HEK293T (cell line): ENCODE data around the gene FAM120A.

ENCODE experiments used
- ARNT ChIP-seq: fragments of 450-650 bp; IDR thresholded peaks from 2 replicates; pipeline ENCODE4 v1.6.1; 2017; ENCODE audit warnings: mild to moderate bottlenecking
- BHLHE40 ChIP-seq: fragments of 450-650 bp; IDR thresholded peaks from 2 replicates; pipeline ENCODE4 v1.6.1; 2016; ENCODE audit warnings: mild to moderate bottlenecking, moderate library complexity, borderline replicate concordance
- CTBP1 ChIP-seq: fragments of 450-650 bp; IDR thresholded peaks from 2 replicates; pipeline ENCODE4 v1.6.1; 2016; ENCODE audit warnings: borderline replicate concordance
- ELF4 ChIP-seq: fragments of 450-650 bp; IDR thresholded peaks from 2 replicates; pipeline ENCODE4 v1.6.1; 2017; ENCODE audit warnings: antibody characterized with exemption
- FOXA1 ChIP-seq: fragments of 450-650 bp; IDR thresholded peaks from 2 replicates; pipeline ENCODE4 v1.6.1; 2016; ENCODE audit warnings: mild to moderate bottlenecking
- FOXK2 ChIP-seq: fragments of 450-650 bp; IDR thresholded peaks from 2 replicates; pipeline ENCODE4 v1.6.1; 2016; ENCODE audit warnings: mild to moderate bottlenecking
- FOXM1 ChIP-seq: fragments of 450-650 bp; IDR thresholded peaks from 2 replicates; pipeline ENCODE4 v1.6.1; 2017; ENCODE audit warnings: mild to moderate bottlenecking, borderline replicate concordance
- HDGF ChIP-seq: fragments of 450-650 bp; IDR thresholded peaks from 2 replicates; pipeline ENCODE4 v1.6.1; 2017; ENCODE audit warnings: antibody characterized with exemption, borderline replicate concordance
- NFRKB ChIP-seq: fragments of 450-650 bp; IDR thresholded peaks from 2 replicates; pipeline ENCODE4 v1.6.1; 2016; ENCODE audit warnings: mild to moderate bottlenecking, moderate library complexity
- SP1 ChIP-seq: fragments of 450-650 bp; IDR thresholded peaks from 2 replicates; pipeline ENCODE4 v1.6.1; 2017
- SUZ12 ChIP-seq: fragments of 450-650 bp; IDR thresholded peaks from 2 replicates; pipeline ENCODE4 v1.6.1; 2016; ENCODE audit warnings: mild to moderate bottlenecking
- ZNF384 ChIP-seq: fragments of 450-650 bp; IDR thresholded peaks from 2 replicates; pipeline ENCODE4 v1.6.1; 2016

- TF ChIP-seq FOXM1 (no peak), ELF4 (no peak), SUZ12 (no peak), ARNT (no peak), ZNF384 (no peak), HDGF (no peak), NFRKB (no peak), FOXA1 (no peak), FOXK2 (no peak), BHLHE40 (no peak), CTBP1 (no peak), SP1 (no peak)
These were observed 40.8 kb downstream of the FAM120A start for GRCh38 chr9:93492327-93492726.
